Measurements from ENCODE around the gene UQCC2.
A peak's percentile ranks its signal among the peaks of the same experiment; 100 is the strongest.

The UQCC2 gene

DNA sequence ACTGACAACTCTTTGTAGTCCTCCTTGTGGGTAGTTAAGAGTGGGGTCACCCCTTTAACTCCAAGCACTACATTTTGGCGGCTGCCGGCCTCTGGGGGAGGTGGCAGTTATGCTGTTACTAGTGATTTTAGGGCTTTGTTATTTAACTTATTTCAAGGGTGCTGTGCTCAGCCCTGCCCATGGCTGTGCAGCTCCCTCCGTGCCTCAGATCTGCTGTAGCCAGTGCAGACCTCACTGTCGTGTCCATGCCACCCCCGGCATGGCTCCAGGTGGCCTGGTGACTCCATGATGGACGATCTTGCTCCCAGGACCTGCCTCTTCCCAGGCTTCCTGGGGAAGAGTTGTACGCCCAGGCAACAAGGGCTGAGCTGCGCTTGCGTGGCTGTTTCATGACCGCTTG is 15.4 kb downstream of the UQCC2 start:
- H3K27ac ChIP-seq (replicated peaks; ENCODE audit: low read length): no peak overlapping the region
- no peak overlapping the region for H2BK15ac ChIP-seq (ENCODE audit: low read length)
- no peak overlapping the region for H2BK12ac ChIP-seq (ENCODE audit: low read length)
- H3K23ac ChIP-seq (ENCODE audit: low read depth, low read length, poor library complexity): no peak overlapping the region
- H3K79me1 ChIP-seq (ENCODE audit: low read depth, low read length): peaks cover 3% of the 10 kb centered on the region
- H3K9me3 ChIP-seq (replicated peaks in 1 of 2; ENCODE audit: control insufficient read depth in 2 of 2, insufficient read depth in 1 of 2, low read depth in 1 of 2, low read length in 2 of 2): no peaks in the 10 kb centered on the region
- H2BK120ac ChIP-seq (ENCODE audit: low read depth, low read length): no peak overlapping the region
- no peak overlapping the region for H2AK5ac ChIP-seq (ENCODE audit: low read depth, low read length)
- peaks cover 4 to 11% of the 10 kb centered on the region in 2 donors for H3K4me1 ChIP-seq (ENCODE audit: control insufficient read depth in 2 of 2, insufficient read depth in 1 of 2, low read depth in 1 of 2, low read length in 2 of 2)
- no peak overlapping the region for H3K4me2 ChIP-seq (ENCODE audit: insufficient read depth, low read length, poor library complexity, severe bottlenecking)
- H3K14ac ChIP-seq (ENCODE audit: low read length): no peak overlapping the region
- no peak overlapping the region for H4K8ac ChIP-seq (ENCODE audit: low read depth, low read length)
- no peaks in the 10 kb centered on the region for H3K27me3 ChIP-seq (ENCODE audit: control insufficient read depth in 3 of 3, insufficient read depth in 3 of 3, low read depth in 1 of 3, low read length in 3 of 3)
- peaks cover 33 to 68% of the 10 kb centered on the region in 2 donors for H3K36me3 ChIP-seq (replicated peaks in 1 of 2; ENCODE audit: control insufficient read depth in 2 of 2, insufficient read depth in 2 of 2, low read length in 2 of 2)
- H3K9ac ChIP-seq (ENCODE audit: low read depth, low read length, poor library complexity): no peak overlapping the region
- no peak overlapping the region for H3K4ac ChIP-seq (ENCODE audit: low read length)
- no peak for DNase-seq (ENCODE audit: low spot score)
- H2AFZ ChIP-seq (ENCODE audit: low read length): no peak overlapping the region
- no peak overlapping the region for H4K91ac ChIP-seq (ENCODE audit: low read depth, low read length, poor library complexity)
- H3K4me3 ChIP-seq (ENCODE audit: low read length in 2 of 2): no peak overlapping the region
- no peak overlapping the region for H2BK5ac ChIP-seq (ENCODE audit: low read length)
- no peak overlapping the region for H3K18ac ChIP-seq (ENCODE audit: low read length)
- no CpG with 5 or more reads among the region's 10 CpGs for WGBS, 2 donors (ENCODE audit: extremely low coverage in 2 of 2, insufficient read length in 2 of 2, insufficient replicate concordance in 1 of 2)

DNA sequence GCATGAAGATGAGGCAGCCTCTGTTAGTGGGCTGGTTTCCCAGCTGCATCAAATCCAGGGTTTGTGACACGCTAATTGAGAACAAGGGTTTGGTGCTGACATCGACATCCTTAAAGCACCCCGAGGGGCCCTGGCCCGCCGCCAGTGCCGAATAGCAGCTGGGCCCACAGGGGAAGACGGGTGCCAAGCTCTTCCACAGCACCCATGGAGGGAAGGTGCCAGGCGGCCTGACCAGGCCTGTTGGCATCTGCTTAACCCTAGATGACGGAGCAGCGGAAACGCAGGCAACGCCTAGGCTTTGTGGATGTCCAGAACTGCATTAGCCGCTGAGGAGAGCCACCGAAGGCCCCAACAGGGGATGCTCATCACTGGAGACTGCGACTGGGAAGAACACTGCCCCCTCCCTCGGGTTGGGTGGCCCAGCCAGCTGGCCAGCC is 16.0 kb downstream of the UQCC2 start:
- no peak overlapping the region for H2BK120ac ChIP-seq (ENCODE audit: low read depth, low read length)
- no peak overlapping the region for H2BK15ac ChIP-seq (ENCODE audit: low read length)
- WGBS, 2 donors (ENCODE audit: extremely low coverage in 2 of 2, insufficient read length in 2 of 2, insufficient replicate concordance in 1 of 2): no CpG with 5 or more reads among the region's 16 CpGs
- H3K79me1 ChIP-seq (ENCODE audit: low read depth, low read length): peaks cover 3% of the 10 kb centered on the region
- H3K27me3 ChIP-seq (ENCODE audit: control insufficient read depth in 3 of 3, insufficient read depth in 3 of 3, low read depth in 1 of 3, low read length in 3 of 3): no peaks in the 10 kb centered on the region
- H3K36me3 ChIP-seq (replicated peaks in 1 of 2; ENCODE audit: control insufficient read depth in 2 of 2, insufficient read depth in 2 of 2, low read length in 2 of 2): peaks cover 33 to 62% of the 10 kb centered on the region in 2 donors
- no peak overlapping the region for H3K27ac ChIP-seq (replicated peaks; ENCODE audit: low read length)
- H3K18ac ChIP-seq (ENCODE audit: low read length): no peak overlapping the region
- H2BK5ac ChIP-seq (ENCODE audit: low read length): no peak overlapping the region
- no peak overlapping the region for H4K8ac ChIP-seq (ENCODE audit: low read depth, low read length)
- no peak overlapping the region for H3K4me2 ChIP-seq (ENCODE audit: insufficient read depth, low read length, poor library complexity, severe bottlenecking)
- H3K4ac ChIP-seq (ENCODE audit: low read length): no peak overlapping the region
- H3K4me3 ChIP-seq (ENCODE audit: low read length in 2 of 2): no peak overlapping the region
- no peak overlapping the region for H3K23ac ChIP-seq (ENCODE audit: low read depth, low read length, poor library complexity)
- no peak overlapping the region for H4K91ac ChIP-seq (ENCODE audit: low read depth, low read length, poor library complexity)
- no peak overlapping the region for H3K9ac ChIP-seq (ENCODE audit: low read depth, low read length, poor library complexity)
- H2AFZ ChIP-seq (ENCODE audit: low read length): no peak overlapping the region
- peaks cover 4 to 11% of the 10 kb centered on the region in 2 donors for H3K4me1 ChIP-seq (ENCODE audit: control insufficient read depth in 2 of 2, insufficient read depth in 1 of 2, low read depth in 1 of 2, low read length in 2 of 2)
- H2AK5ac ChIP-seq (ENCODE audit: low read depth, low read length): no peak overlapping the region
- no peaks in the 10 kb centered on the region for H3K9me3 ChIP-seq (replicated peaks in 1 of 2; ENCODE audit: control insufficient read depth in 2 of 2, insufficient read depth in 1 of 2, low read depth in 1 of 2, low read length in 2 of 2)
- H2BK12ac ChIP-seq (ENCODE audit: low read length): no peak overlapping the region
- DNase-seq (ENCODE audit: low spot score): no peak
- no peak overlapping the region for H3K14ac ChIP-seq (ENCODE audit: low read length)

DNA sequence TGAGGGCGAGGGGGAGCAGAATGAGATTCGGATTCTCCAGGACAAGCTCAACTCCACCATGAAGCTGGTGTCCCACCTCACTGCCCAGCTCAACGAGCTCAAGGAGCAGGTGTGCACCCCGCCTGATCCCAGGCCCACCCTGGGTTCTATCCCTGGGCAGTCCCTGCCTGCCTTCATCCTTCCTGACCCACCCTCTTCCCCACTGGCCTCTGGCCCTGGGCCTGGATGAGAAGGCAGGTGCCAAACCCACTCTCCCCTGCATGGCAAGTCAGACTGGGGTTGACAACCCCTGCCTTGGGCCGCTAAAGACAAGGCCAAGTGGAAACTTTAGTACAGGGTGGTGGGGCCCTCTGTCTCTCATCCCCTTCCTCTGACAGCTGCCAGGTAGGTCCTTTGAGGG is 16.5 kb downstream of the UQCC2 start:
- Histone ChIP-seq H3K79me1 (ENCODE audit: low read depth, low read length) (peaks cover 3% of the 10 kb centered on the region), H3K36me3 (replicated peaks in 1 of 2; ENCODE audit: control insufficient read depth in 2 of 2, insufficient read depth in 2 of 2, low read length in 2 of 2) (peaks cover 30 to 58% of the 10 kb centered on the region in 2 donors), H3K4me3 (ENCODE audit: low read length in 2 of 2) (no peak overlapping the region), H2BK15ac (ENCODE audit: low read length) (no peak overlapping the region), H3K4ac (ENCODE audit: low read length) (no peak overlapping the region), H3K14ac (ENCODE audit: low read length) (peak overlapping the region; percentile 43), H3K9me3 (replicated peaks in 1 of 2; ENCODE audit: control insufficient read depth in 2 of 2, insufficient read depth in 1 of 2, low read depth in 1 of 2, low read length in 2 of 2) (no peaks in the 10 kb centered on the region), H3K9ac (ENCODE audit: low read depth, low read length, poor library complexity) (no peak overlapping the region), H3K27ac (replicated peaks; ENCODE audit: low read length) (no peak overlapping the region), H2BK120ac (ENCODE audit: low read depth, low read length) (no peak overlapping the region), H3K23ac (ENCODE audit: low read depth, low read length, poor library complexity) (no peak overlapping the region), H2AFZ (ENCODE audit: low read length) (no peak overlapping the region), H3K18ac (ENCODE audit: low read length) (no peak overlapping the region), H2BK5ac (ENCODE audit: low read length) (no peak overlapping the region), H4K91ac (ENCODE audit: low read depth, low read length, poor library complexity) (no peak overlapping the region), H3K4me1 (ENCODE audit: control insufficient read depth in 2 of 2, insufficient read depth in 1 of 2, low read depth in 1 of 2, low read length in 2 of 2) (peaks cover 4 to 11% of the 10 kb centered on the region in 2 donors), H3K4me2 (ENCODE audit: insufficient read depth, low read length, poor library complexity, severe bottlenecking) (no peak overlapping the region), H2BK12ac (ENCODE audit: low read length) (no peak overlapping the region), H4K8ac (ENCODE audit: low read depth, low read length) (no peak overlapping the region), H3K27me3 (ENCODE audit: control insufficient read depth in 3 of 3, insufficient read depth in 3 of 3, low read depth in 1 of 3, low read length in 3 of 3) (no peaks in the 10 kb centered on the region), H2AK5ac (ENCODE audit: low read depth, low read length) (no peak overlapping the region)
- WGBS, 2 donors (ENCODE audit: extremely low coverage in 2 of 2, insufficient read length in 2 of 2, insufficient replicate concordance in 1 of 2): no CpG with 5 or more reads among the region's 5 CpGs
- DNase-seq (ENCODE audit: low spot score): no peak

DNA sequence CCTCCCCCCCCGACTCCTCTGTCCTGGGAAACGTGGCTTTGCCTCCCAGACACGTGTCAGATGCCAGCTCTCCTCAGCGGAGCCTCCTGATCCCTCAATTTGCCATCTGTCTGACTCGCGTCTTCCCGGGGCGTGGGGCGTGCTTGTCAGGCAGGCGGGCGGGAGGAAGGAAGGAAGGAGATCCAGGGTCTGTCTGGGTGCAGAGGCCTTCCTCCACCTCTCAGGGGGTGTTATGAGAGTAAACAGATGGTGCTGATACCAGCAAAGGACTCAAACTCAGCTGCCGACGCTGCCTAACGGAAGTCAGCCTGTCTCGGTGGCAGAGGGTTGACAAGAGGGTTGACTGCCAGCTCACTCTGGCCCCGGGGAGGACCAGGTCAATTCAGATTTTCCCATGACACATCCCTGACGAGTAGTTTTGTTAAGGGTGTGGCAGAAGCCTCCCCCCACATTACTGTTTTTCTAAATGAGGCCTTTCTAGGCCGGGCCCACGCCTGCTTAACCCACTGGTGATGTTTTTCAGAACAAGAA is 17.0 kb downstream of the UQCC2 start:
- H3K18ac ChIP-seq (ENCODE audit: low read length): no peak overlapping the region
- no peak overlapping the region for H2BK15ac ChIP-seq (ENCODE audit: low read length)
- no peak overlapping the region for H2AK5ac ChIP-seq (ENCODE audit: low read depth, low read length)
- H3K27me3 ChIP-seq (ENCODE audit: control insufficient read depth in 3 of 3, insufficient read depth in 3 of 3, low read depth in 1 of 3, low read length in 3 of 3): no peaks in the 10 kb centered on the region
- H4K91ac ChIP-seq (ENCODE audit: low read depth, low read length, poor library complexity): no peak overlapping the region
- peaks cover 3% of the 10 kb centered on the region for H3K79me1 ChIP-seq (ENCODE audit: low read depth, low read length)
- H2BK120ac ChIP-seq (ENCODE audit: low read depth, low read length): no peak overlapping the region
- H3K9ac ChIP-seq (ENCODE audit: low read depth, low read length, poor library complexity): no peak overlapping the region
- no peak overlapping the region for H3K4me3 ChIP-seq (ENCODE audit: low read length in 2 of 2)
- H3K14ac ChIP-seq (ENCODE audit: low read length): peak overlapping the region; percentile 9
- no peak overlapping the region for H2BK5ac ChIP-seq (ENCODE audit: low read length)
- H2AFZ ChIP-seq (ENCODE audit: low read length): no peak overlapping the region
- DNase-seq (ENCODE audit: low spot score): no peak
- no peak overlapping the region for H4K8ac ChIP-seq (ENCODE audit: low read depth, low read length)
- peak overlapping the region; percentile 65 for H3K23ac ChIP-seq (ENCODE audit: low read depth, low read length, poor library complexity)
- no peak overlapping the region for H3K4me2 ChIP-seq (ENCODE audit: insufficient read depth, low read length, poor library complexity, severe bottlenecking)
- no peaks in the 10 kb centered on the region for H3K9me3 ChIP-seq (replicated peaks in 1 of 2; ENCODE audit: control insufficient read depth in 2 of 2, insufficient read depth in 1 of 2, low read depth in 1 of 2, low read length in 2 of 2)
- H3K36me3 ChIP-seq (replicated peaks in 1 of 2; ENCODE audit: control insufficient read depth in 2 of 2, insufficient read depth in 2 of 2, low read length in 2 of 2): peaks cover 30 to 53% of the 10 kb centered on the region in 2 donors
- no peak overlapping the region for H3K4ac ChIP-seq (ENCODE audit: low read length)
- no peak overlapping the region for H2BK12ac ChIP-seq (ENCODE audit: low read length)
- H3K4me1 ChIP-seq (ENCODE audit: control insufficient read depth in 2 of 2, insufficient read depth in 1 of 2, low read depth in 1 of 2, low read length in 2 of 2): peaks cover 4 to 11% of the 10 kb centered on the region in 2 donors
- no CpG with 5 or more reads among the region's 19 CpGs for WGBS, 2 donors (ENCODE audit: extremely low coverage in 2 of 2, insufficient read length in 2 of 2, insufficient replicate concordance in 1 of 2)
- H3K27ac ChIP-seq (replicated peaks; ENCODE audit: low read length): no peak overlapping the region
